ENCODE results near the gene DNTT. TPM values are rescaled to one million over a fixed set of nuclear protein-coding genes. Genes with fewer than 3 reads are reported as not detected.

Gene DNTT
- total and polyA plus RNA-seq, 2 experiments from 2014 or later = not detected

GRCh38 chr10:96313344-96313743 lies 9.1 kb downstream of the DNTT start:
- TF ChIP-seq CREB1 (CRISPR knock-in tag; IDR thresholded peaks at IDR 0.05; ENCODE audit: low read depth) (no peak), NANOG (IDR thresholded peaks at IDR 0.05; ENCODE audit: borderline replicate concordance) (no peak), STAT1 (IDR thresholded peaks at IDR 0.05; ENCODE audit: unreplicated experiment) (no peak), CTCF (conservative IDR thresholded peaks at IDR 0.05; ENCODE audit: low read depth in 2 of 2) (no peak), ETS1 (IDR thresholded peaks at IDR 0.05) (no peak), POLR2AphosphoS5 (IDR thresholded peaks at IDR 0.05; ENCODE audit: low read depth) (no peak), ZNF114 (CRISPR knock-in tag; IDR thresholded peaks at IDR 0.05) (no peak), JUNB (IDR thresholded peaks at IDR 0.05; ENCODE audit: unreplicated experiment) (no peak), EZH2 (IDR thresholded peaks at IDR 0.05; ENCODE audit: low read depth, unreplicated experiment) (no peak), REST (IDR thresholded peaks at IDR 0.05; ENCODE audit: unreplicated experiment) (no peak), ZNF462 (CRISPR knock-in tag; IDR thresholded peaks at IDR 0.05) (no peak), EZH2phosphoT487 (IDR thresholded peaks at IDR 0.05; ENCODE audit: unreplicated experiment) (no peak), ZNF331 (CRISPR knock-in tag; IDR thresholded peaks at IDR 0.05; ENCODE audit: low read depth) (no peak)
- H3K4me1 Mint-ChIP-seq = peaks cover 46% of the 10 kb centered on the region
- H3K9me2 ChIP-seq (ENCODE audit: insufficient read depth) = no peaks in the 10 kb centered on the region

More at GRCh38 chr10:96313344-96313743, 9.1 kb downstream of the DNTT start:
- Histone ChIP-seq H3K4me3 (no peak overlapping the region), H2AFZ (no peak overlapping the region), H3F3A (replicated peaks; ENCODE audit: low read depth) (0 out of 2 replicates have a peak, but pooled peaks cover 2% of the 10 kb centered on the region), H3K27me3 (ENCODE audit: insufficient read depth) (no peaks in the 10 kb centered on the region), H3K36me3 (ENCODE audit: insufficient read depth) (no peaks in the 10 kb centered on the region), H4K20me1 (replicated peaks; ENCODE audit: insufficient read depth) (no peaks in the 10 kb centered on the region), H3K4me2 (no peak overlapping the region), H3K79me2 (replicated peaks; ENCODE audit: insufficient read depth) (no peaks in the 10 kb centered on the region), H3K4me1 (ENCODE audit: insufficient read depth) (peaks cover 23% of the 10 kb centered on the region), H3K27ac (ENCODE audit: low read depth) (no peak overlapping the region)
- DNase-seq (ENCODE audit: low spot score) = no peak
- H3K9me3 Mint-ChIP-seq = no peaks in the 10 kb centered on the region
- H3K27me3 Mint-ChIP-seq (ENCODE audit: insufficient read depth, low read depth, poor library complexity) = peaks cover 9% of the 10 kb centered on the region
- no peaks in the 10 kb centered on the region for H3K36me3 Mint-ChIP-seq (ENCODE audit: low read depth)
- no peak overlapping the region for H3K27ac Mint-ChIP-seq
- no peak for ATAC-seq
- H3K4me3 Mint-ChIP-seq = no peak overlapping the region

Measured in GM23338 (cell line).